Mucosa of descending colon (tissue), 3 donors: ENCODE measurements around the gene NPBWR2. TPM values are rescaled to one million over a fixed set of nuclear protein-coding genes. Genes with fewer than 3 reads are reported as not detected.
"Not testable (repeated sequence)": the region's sequence is repeated elsewhere in the genome, so short reads cannot be mapped to it uniquely, and the experiment has no call there.

ENCODE experiments used
- ATAC-seq: fragments of 200-7000 bp; cut with Tn5 transposase; one replicate; pipeline ENCODE4 v1.9.1; 2020; ENCODE audit warnings: mild to moderate bottlenecking, moderate library complexity
- DNase-seq, 3 donors: peaks; one replicate each; pipeline ENCODE4 v3.0.0-alpha.2; 2020
- H3K36me3 ChIP-seq: fragments of 200-600 bp; one replicate; pipeline ENCODE4 v1.8.0; 2021; ENCODE audit warnings: low read depth, mild to moderate bottlenecking
- H3K4me1 ChIP-seq: fragments of 200-600 bp; one replicate; pipeline ENCODE4 v1.8.0; 2021; ENCODE audit warnings: low read depth, mild to moderate bottlenecking
- H3K4me3 ChIP-seq: fragments of 200-600 bp; one replicate; pipeline ENCODE4 v1.8.0; 2021; ENCODE audit warnings: mild to moderate bottlenecking
- H3K9me3 ChIP-seq: fragments of 200-600 bp; one replicate; pipeline ENCODE4 v1.8.0; 2021; ENCODE audit warnings: mild to moderate bottlenecking
- CTCF ChIP-seq: fragments of 200-600 bp; IDR thresholded peaks from one replicate; pipeline ENCODE4 v1.8.0; 2022; ENCODE audit warnings: antibody characterized with exemption, mild to moderate bottlenecking
- intact Hi-C, 2 donors: fragments of 100-400 bp; cut with DNase I in 1 of 2; cut with micrococcal nuclease in 1 of 2; formaldehyde crosslinking; loops; one replicate each; pipeline versions ENCODE4 v1.11.0 to v1.11.1; 2022; cut with DNase I, micrococcal nuclease
- total RNA-seq, 3 donors: library from RNA; stranded (reverse); fragmentation: NEBNext Ultra II Directional in 2 of 3; extraction: Animal tissue kit (Norgen Biotek cat#: 25700) in 2 of 3; gene quantifications; one replicate each; pipeline versions ENCODE4 v1.2.1 to v1.2.4, GENCODE V29; 2021 to 2023
- donor health status: DM: no; HTN: no; CAD: no; lungs with moderate emphysema.
- donor health status: DM: no; HTN: no; CAD: no.
- donor health status: DM: no; HTN: yes; CAD: no.

Gene NPBWR2
- total RNA-seq, 3 donors from 2014 or later = not detected

DNA sequence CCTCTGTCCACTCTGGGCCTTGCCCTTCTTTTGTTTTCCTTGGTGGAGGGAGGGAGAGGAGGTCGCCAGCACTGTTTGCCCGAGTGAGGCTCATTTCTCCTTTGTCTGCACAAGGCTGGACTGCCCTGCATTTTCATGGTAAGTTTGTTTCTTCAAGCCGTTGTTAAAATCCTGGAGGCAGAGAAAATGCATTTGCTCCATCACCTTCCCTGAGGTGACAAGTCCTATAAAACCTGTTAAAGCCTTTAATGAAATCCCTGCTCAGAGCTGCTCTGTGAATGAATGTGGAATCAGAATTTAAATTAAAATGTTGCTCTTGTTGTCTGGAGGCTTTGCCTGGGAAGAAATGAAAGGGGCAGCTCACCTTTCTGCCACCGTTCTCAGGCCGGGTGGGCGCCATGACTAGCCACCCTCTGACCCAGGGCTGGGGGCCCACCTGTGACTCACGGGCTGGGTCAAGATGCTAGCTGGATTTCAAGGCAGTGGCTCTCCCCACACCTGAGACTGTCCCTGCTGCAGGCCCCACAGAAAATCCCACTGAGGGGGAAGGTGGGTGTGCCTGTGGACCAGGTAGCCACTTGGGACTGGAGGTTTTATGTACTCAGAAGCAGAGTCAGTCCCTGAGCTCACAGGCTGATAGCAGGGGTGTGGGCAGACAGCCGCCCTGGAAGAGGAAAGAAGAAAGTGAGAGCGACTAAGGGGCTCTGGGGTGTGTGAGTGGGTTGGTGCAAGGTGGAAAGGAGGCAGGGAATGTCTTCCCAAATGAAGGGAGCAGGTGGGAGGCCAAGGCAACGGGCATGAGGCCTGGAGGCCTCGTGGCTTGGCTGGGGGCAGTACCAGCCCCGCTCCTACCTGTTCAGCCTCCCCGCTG is 32.9 kb upstream of the NPBWR2 start:
- ATAC-seq = no peak
- no peaks in the 10 kb centered on the region for H3K36me3 ChIP-seq
- H3K9me3 ChIP-seq = peaks cover 6% of the 10 kb centered on the region
- no peak overlapping the region for H3K4me3 ChIP-seq
- no peak for DNase-seq
- no peak for TF ChIP-seq CTCF
- H3K4me1 ChIP-seq = no peaks in the 10 kb centered on the region
- intact Hi-C loops = no loop called here

DNA sequence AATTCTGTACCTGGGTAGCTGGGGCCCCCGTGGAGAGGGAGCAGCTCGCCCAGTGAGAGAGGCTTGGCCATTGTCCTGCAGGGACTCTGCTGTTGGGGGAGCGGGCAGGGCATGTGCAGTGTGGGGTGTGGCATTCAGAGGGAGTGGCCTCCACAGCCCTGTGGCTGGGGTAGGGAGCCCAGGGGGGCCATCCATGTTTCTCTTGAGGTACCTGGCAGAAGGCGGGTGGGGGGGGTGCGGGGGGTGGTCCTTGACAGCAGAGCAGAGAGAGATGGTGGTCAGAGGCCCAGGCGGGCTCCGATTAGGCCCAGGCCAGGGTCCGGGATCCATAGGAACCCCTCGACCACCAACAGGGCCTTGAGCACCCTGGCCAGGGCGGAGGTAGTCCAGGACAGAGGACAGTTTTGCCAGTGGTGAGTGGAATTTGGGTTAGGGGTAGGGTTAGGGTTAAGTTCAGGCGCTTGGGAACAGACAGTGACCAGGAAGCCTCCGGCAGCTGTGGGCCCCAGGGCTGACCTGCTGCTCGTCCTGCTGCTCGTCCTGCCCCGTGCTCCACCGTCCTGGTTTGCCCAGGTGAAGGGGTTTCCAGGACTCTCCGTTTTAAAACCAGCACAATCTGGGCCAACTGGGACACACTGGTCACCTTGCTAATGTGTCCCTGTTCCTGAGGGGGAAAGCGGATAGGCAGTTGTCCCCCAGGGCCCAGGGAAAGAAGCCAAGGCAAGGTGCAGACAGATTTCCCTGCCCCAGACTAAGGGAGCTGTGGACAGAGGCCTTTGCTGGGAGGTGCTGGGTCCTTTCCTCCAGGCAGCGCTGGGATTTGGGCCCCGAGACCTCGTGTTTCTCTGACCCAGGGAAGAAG is 32.1 kb upstream of the NPBWR2 start:
- DNase-seq (no peak), ATAC-seq (no peak)
- intact Hi-C loops = no loop called here
- no peaks in the 10 kb centered on the region for H3K4me1 ChIP-seq
- TF ChIP-seq CTCF = no peak
- H3K36me3 ChIP-seq = no peaks in the 10 kb centered on the region
- no peak overlapping the region for H3K4me3 ChIP-seq
- H3K9me3 ChIP-seq = no peaks in the 10 kb centered on the region

GRCh38 chr20:64138276-64138815 is 31.0 kb upstream of the NPBWR2 start:
- intact Hi-C loops = no loop called here
- no peak for DNase-seq

DNA sequence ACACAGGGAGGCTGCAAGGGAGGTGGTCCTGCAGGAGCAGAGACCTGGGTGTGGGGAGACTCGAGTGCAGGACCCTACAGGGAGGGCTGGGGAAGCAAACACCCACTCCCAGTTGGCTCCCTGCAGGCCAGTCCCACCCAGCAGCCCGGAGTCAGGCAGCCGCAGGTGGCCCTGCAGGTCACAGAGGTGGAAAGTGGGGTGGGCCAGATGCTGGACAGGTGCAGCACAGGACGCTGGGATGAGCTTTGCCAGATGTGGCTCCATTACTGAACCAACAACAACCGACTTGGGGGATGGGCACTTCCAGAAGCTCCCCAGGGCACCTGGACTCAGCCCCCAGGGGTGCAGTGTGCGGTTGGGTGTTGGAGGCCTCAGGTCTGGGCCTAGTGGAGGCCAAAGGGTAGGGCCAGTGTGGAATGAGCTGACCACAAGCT is 30.2 kb upstream of the NPBWR2 start:
- no peak for TF ChIP-seq CTCF
- intact Hi-C loops = no loop called here
- no peaks in the 10 kb centered on the region for H3K36me3 ChIP-seq
- H3K4me3 ChIP-seq = no peak overlapping the region
- no peak for ATAC-seq
- H3K4me1 ChIP-seq = no peaks in the 10 kb centered on the region
- DNase-seq = no peak
- no peaks in the 10 kb centered on the region for H3K9me3 ChIP-seq

More at GRCh38 chr20:64138276-64138815, 31.0 kb upstream of the NPBWR2 start:
- no peak overlapping the region for H3K4me3 ChIP-seq
- TF ChIP-seq CTCF = no peak
- no peaks in the 10 kb centered on the region for H3K9me3 ChIP-seq
- no peaks in the 10 kb centered on the region for H3K4me1 ChIP-seq
- no peaks in the 10 kb centered on the region for H3K36me3 ChIP-seq
- no peak for ATAC-seq

GRCh38 chr20:64136004-64136710 is 28.8 kb upstream of the NPBWR2 start:
- no peak for TF ChIP-seq CTCF
- intact Hi-C loops = no loop called here
- no peak for ATAC-seq
- no peak for DNase-seq
- Histone ChIP-seq H3K9me3 (no peaks in the 10 kb centered on the region), H3K36me3 (no peaks in the 10 kb centered on the region), H3K4me1 (no peaks in the 10 kb centered on the region), H3K4me3 (no peak overlapping the region)

DNA sequence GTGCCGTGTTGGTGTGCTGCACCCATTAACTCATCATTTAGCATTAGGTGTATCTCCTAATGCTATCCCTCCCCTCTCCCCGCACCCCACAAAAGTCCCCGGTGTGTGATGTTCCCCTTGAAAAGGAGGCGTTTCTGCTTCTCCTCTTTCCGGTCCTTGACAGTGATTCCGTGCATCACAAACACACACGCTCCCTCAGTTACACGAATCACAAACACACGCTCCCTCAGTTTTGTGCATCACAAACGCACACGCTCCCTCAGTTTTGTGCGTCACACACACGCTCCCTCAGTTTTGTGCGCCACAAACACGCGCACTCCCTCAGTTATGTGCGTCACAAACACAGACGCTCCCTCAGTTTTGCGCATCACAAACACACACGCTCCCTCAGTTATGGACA is 27.4 kb upstream of the NPBWR2 start:
- ATAC-seq, intact Hi-C loops, H3K9me3 ChIP-seq, DNase-seq, H3K36me3 ChIP-seq, H3K4me3 ChIP-seq, H3K4me1 ChIP-seq: not testable (repeated sequence)
